IMR-90 (cell line): Measurements from ENCODE around the gene PDZD2.
"Not testable (repeated sequence)": the region's sequence is repeated elsewhere in the genome, so short reads cannot be mapped to it uniquely, and the experiment has no call there.

Experiments
- CEBPB ChIP-seq: IDR thresholded peaks from 2 replicates; pipeline ENCODE4 v1.6.1; 2012; ENCODE audit warnings: low read depth, low read length, improper control_type of control experiment
- CTCF ChIP-seq: conservative IDR thresholded peaks from 2 replicates; pipeline ENCODE4 v1.5.1; 2012; ENCODE audit warnings: mild to moderate bottlenecking, low read depth, low read length, improper control_type of control experiment
- ELK1 ChIP-seq: fragments of 150-350 bp; IDR thresholded peaks from 2 replicates; pipeline ENCODE4 v1.6.1; 2016; ENCODE audit warnings: low read depth, mild to moderate bottlenecking, low read length, moderate library complexity, borderline replicate concordance
- FOS ChIP-seq: fragments of 150-350 bp; IDR thresholded peaks from 2 replicates; pipeline ENCODE4 v1.6.1; 2016; ENCODE audit warnings: low read depth, low read length
- POLR2A ChIP-seq: IDR thresholded peaks from 2 replicates; pipeline ENCODE4 v1.6.1; 2012; ENCODE audit warnings: mild to moderate bottlenecking, low read depth, low read length
- RCOR1 ChIP-seq: IDR thresholded peaks from 2 replicates; pipeline ENCODE4 v1.6.1; 2012; ENCODE audit warnings: mild to moderate bottlenecking, low read length, improper control_type of control experiment; ENCODE audit not compliant: insufficient replicate concordance
- SMC3 ChIP-seq: fragments of 150-350 bp; IDR thresholded peaks from 2 replicates; pipeline ENCODE4 v1.6.1; 2016; ENCODE audit warnings: low read depth, mild to moderate bottlenecking, antibody characterized with exemption, low read length, moderate library complexity

- not testable (repeated sequence) for TF ChIP-seq CTCF, POLR2A, FOS, CEBPB, RCOR1, SMC3, ELK1
Measured at GRCh38 chr5:31732821-31733220, 93.9 kb downstream of the PDZD2 start.
